SU-DHL-6 (cell line): Measurements from ENCODE around the gene FLRT2.

Experiments
- CTCF ChIP-seq: fragments of 200-600 bp; sonication (generic); IDR thresholded peaks from one replicate; pipeline ENCODE4 v1.5.1; 2017; ENCODE audit warnings: antibody characterized with exemption, mild to moderate bottlenecking, low read length, moderate library complexity; ENCODE audit not compliant: insufficient read depth, poor library complexity, severe bottlenecking
- EZH2phosphoT487 ChIP-seq: fragments of 200-600 bp; sonication (generic), shearing (Covaris generic); conservative IDR thresholded peaks from 2 replicates; pipeline ENCODE4 v1.6.1; 2018; ENCODE audit warnings: mild to moderate bottlenecking, antibody characterized with exemption, low read length, moderate library complexity, mixed read lengths

GRCh38 chr14:85702191-85702590, 172.2 kb downstream of the FLRT2 start:
- no peak for TF ChIP-seq CTCF
- no peak for TF ChIP-seq EZH2phosphoT487
